Activated CD8-positive, alpha-beta memory T cell treated with anti-CD3 and anti-CD28 coated beads, Interleukin-2, amount 10 ng/mL, durations not matched to agents 7 days and 5 days (primary cell): Measurements from ENCODE around the gene CACTIN. TPM values are rescaled to one million over a fixed set of nuclear protein-coding genes. Genes with fewer than 3 reads are reported as not detected.
A peak's percentile ranks its signal among the peaks of the same experiment; 100 is the strongest.

Source experiments
- ATAC-seq: fragments of 150-1000 bp; cut with Tn5 transposase; one replicate; pipeline ENCODE4 v1.10.0; 2021; ENCODE audit warnings: moderate library complexity
- CTCF ChIA-PET: fragments of 350-600 bp; sonication (Branson Sonifier 250); formaldehyde crosslinking; loops from one replicate; lab custom pipeline; 2021; ENCODE audit warnings: antibody characterized with exemption; lab: Charles Lee
- DNase-seq: peaks from one replicate; pipeline ENCODE4 v3.0.0-alpha.2; 2020
- H3K27ac Mint-ChIP-seq: one replicate; pipeline ENCODE4 v1.8.0; 2021; ENCODE audit warnings: mild to moderate bottlenecking, mixed read lengths
- H3K27me3 Mint-ChIP-seq: one replicate; pipeline ENCODE4 v1.8.0; 2021; ENCODE audit warnings: mixed read lengths
- H3K36me3 Mint-ChIP-seq: one replicate; pipeline ENCODE4 v1.8.0; 2021; ENCODE audit warnings: mild to moderate bottlenecking, mixed read lengths
- H3K4me1 Mint-ChIP-seq: one replicate; pipeline ENCODE4 v1.8.0; 2021; ENCODE audit warnings: mixed read lengths
- H3K4me3 Mint-ChIP-seq: one replicate; pipeline ENCODE4 v1.8.0; 2021; ENCODE audit warnings: mild to moderate bottlenecking, moderate library complexity, mixed read lengths
- H3K9me3 Mint-ChIP-seq: one replicate; pipeline ENCODE4 v1.8.0; 2022; ENCODE audit warnings: low read depth, mixed read lengths
- total RNA-seq, 2 experiments: library from RNA; stranded (reverse); gene quantifications; one replicate each; pipeline ENCODE4 v1.2.3, GENCODE V29; 2021

The CACTIN gene
- total RNA-seq, 2 experiments from 2014 or later = 33.4 to 33.7 TPM

- Mint-ChIP-seq H3K4me1 (no peaks in the 10 kb centered on the region), H3K27me3 (no peaks in the 10 kb centered on the region), H3K9me3 (no peaks in the 10 kb centered on the region), H3K27ac (no peak overlapping the region), H3K4me3 (no peak overlapping the region), H3K36me3 (peaks cover 6% of the 10 kb centered on the region)
- DNase-seq (no peak), ATAC-seq (no peak)
- CTCF ChIA-PET = no interaction called here
Measured at GRCh38 chr19:3613818-3614661, 12.6 kb downstream of the CACTIN start.

- H3K36me3 Mint-ChIP-seq = peaks cover 6% of the 10 kb centered on the region
- ATAC-seq = no peak
- no peak overlapping the region for H3K4me3 Mint-ChIP-seq
- CTCF ChIA-PET = interaction anchor here (1.0 kb wide), 1 partner anchor 68 kb away, joined by 3 read pairs; no protein-coding TSS in a partner anchor
- H3K27me3 Mint-ChIP-seq = no peaks in the 10 kb centered on the region
- DNase-seq = no peak
- no peak overlapping the region for H3K27ac Mint-ChIP-seq
- H3K9me3 Mint-ChIP-seq = no peaks in the 10 kb centered on the region
- H3K4me1 Mint-ChIP-seq = peaks cover 3% of the 10 kb centered on the region
Measured at GRCh38 chr19:3612901-3613741, 13.5 kb downstream of the CACTIN start.

GRCh38 chr19:3612330-3612729 is 14.3 kb downstream of the CACTIN start:
- CTCF ChIA-PET = interaction anchor here (1.0 kb wide), 1 partner anchor 67 kb away, joined by 3 read pairs; no protein-coding TSS in a partner anchor
- no peak for ATAC-seq
- peaks cover 6% of the 10 kb centered on the region for H3K36me3 Mint-ChIP-seq
- DNase-seq = no peak
- no peak overlapping the region for H3K4me3 Mint-ChIP-seq
- peaks cover 8% of the 10 kb centered on the region for H3K4me1 Mint-ChIP-seq
- H3K27ac Mint-ChIP-seq = no peak overlapping the region
- H3K27me3 Mint-ChIP-seq = no peaks in the 10 kb centered on the region
- no peaks in the 10 kb centered on the region for H3K9me3 Mint-ChIP-seq

- no peaks in the 10 kb centered on the region for H3K27me3 Mint-ChIP-seq
- CTCF ChIA-PET = no interaction called here
- H3K9me3 Mint-ChIP-seq = no peaks in the 10 kb centered on the region
- no peak overlapping the region for H3K4me3 Mint-ChIP-seq
- no peak overlapping the region for H3K27ac Mint-ChIP-seq
- DNase-seq = no peak
- peaks cover 6% of the 10 kb centered on the region for H3K36me3 Mint-ChIP-seq
- ATAC-seq = no peak
- H3K4me1 Mint-ChIP-seq = peaks cover 8% of the 10 kb centered on the region
Measured at GRCh38 chr19:3611841-3612240, 14.7 kb downstream of the CACTIN start.

- H3K4me3 Mint-ChIP-seq = no peak overlapping the region
- H3K27me3 Mint-ChIP-seq = no peaks in the 10 kb centered on the region
- H3K27ac Mint-ChIP-seq = no peak overlapping the region
- ATAC-seq (no peak), DNase-seq (no peak)
- CTCF ChIA-PET = no interaction called here
- H3K36me3 Mint-ChIP-seq = peaks cover 6% of the 10 kb centered on the region
- no peaks in the 10 kb centered on the region for H3K9me3 Mint-ChIP-seq
- H3K4me1 Mint-ChIP-seq = peaks cover 8% of the 10 kb centered on the region
Measured at GRCh38 chr19:3610745-3611717, 15.6 kb downstream of the CACTIN start.

- ATAC-seq = no peak
- Mint-ChIP-seq H3K4me3 (no peak overlapping the region), H3K27me3 (no peaks in the 10 kb centered on the region), H3K36me3 (peaks cover 6% of the 10 kb centered on the region), H3K27ac (no peak overlapping the region), H3K9me3 (no peaks in the 10 kb centered on the region), H3K4me1 (peaks cover 8% of the 10 kb centered on the region)
- CTCF ChIA-PET = no interaction called here
- DNase-seq = no peak
Measured at GRCh38 chr19:3609779-3610719, 16.5 kb downstream of the CACTIN start.

- CTCF ChIA-PET = interaction anchor here (1.8 kb wide), 1 partner anchor 64 kb away, joined by 7 read pairs; no protein-coding TSS in a partner anchor
- ATAC-seq (no peak), DNase-seq (no peak)
- Mint-ChIP-seq H3K9me3 (no peaks in the 10 kb centered on the region), H3K4me3 (no peak overlapping the region), H3K27ac (no peak overlapping the region), H3K36me3 (peaks cover 6% of the 10 kb centered on the region), H3K27me3 (no peaks in the 10 kb centered on the region), H3K4me1 (peaks cover 8% of the 10 kb centered on the region)
Measured at GRCh38 chr19:3608750-3609322, 17.8 kb downstream of the CACTIN start.

GRCh38 chr19:3608079-3608641 is 18.4 kb downstream of the CACTIN start:
- H3K36me3 Mint-ChIP-seq = peaks cover 6% of the 10 kb centered on the region

GRCh38 chr19:3607303-3608078 is 19.1 kb downstream of the CACTIN start:
- Mint-ChIP-seq H3K4me3 (no peak overlapping the region), H3K27ac (peak overlapping the region; percentile 20), H3K4me1 (peaks cover 8% of the 10 kb centered on the region), H3K9me3 (no peaks in the 10 kb centered on the region), H3K27me3 (no peaks in the 10 kb centered on the region), H3K36me3 (peaks cover 6% of the 10 kb centered on the region)
- ATAC-seq (no peak), DNase-seq (peak; percentile 39)
- CTCF ChIA-PET = interaction anchor here (1.8 to 2.0 kb wide), 2 partner anchors 22 to 63 kb away, joined by 6 to 7 read pairs; partner anchors contain the start of gene GIPC3

More at GRCh38 chr19:3608079-3608641, 18.4 kb downstream of the CACTIN start:
- Mint-ChIP-seq H3K27ac (no peak overlapping the region), H3K9me3 (no peaks in the 10 kb centered on the region), H3K4me1 (peaks cover 8% of the 10 kb centered on the region), H3K27me3 (no peaks in the 10 kb centered on the region), H3K4me3 (no peak overlapping the region)
- CTCF ChIA-PET = interaction anchor here (1.8 to 2.0 kb wide), 2 partner anchors 23 to 64 kb away, joined by 6 to 7 read pairs; partner anchors contain the start of gene GIPC3
- ATAC-seq (no peak), DNase-seq (no peak)

- Mint-ChIP-seq H3K36me3 (peaks cover 2% of the 10 kb centered on the region), H3K4me3 (no peak within 1 kb of the TSS), H3K27me3 (no peaks in the 10 kb centered on the region), H3K4me1 (peaks cover 8% of the 10 kb centered on the region), H3K9me3 (no peaks in the 10 kb centered on the region), H3K27ac (peak within 1 kb of the TSS; percentile 20)
- ATAC-seq (peak; percentile 49), DNase-seq (peak; percentile 61)
- CTCF ChIA-PET = interaction anchor here (2.0 kb wide), 1 partner anchor 21 kb away, joined by 6 read pairs; the partner anchor contains the start of gene GIPC3
Measured at GRCh38 chr19:3606690-3607289, 19.8 kb downstream of the CACTIN start, which contains the start of gene TBXA2R. TBXA2R (minus strand) TSS chr19:3606875; CDS start chr19:3600634, 6,241 bp downstream.
